NCI-H82 treated with DMSO at 0.1 percent for 48 hours (cell line): ENCODE measurements around the gene HMGCR.

Experiments
- DNase-seq: peaks from one replicate; lab custom pipeline; 2025; ENCODE audit not compliant: unreplicated experiment; lab: John Stamatoyannopoulos, UW

HMGCR gene

GRCh38 chr5:75380099-75380498 is 43.1 kb downstream of the HMGCR start:
- DNase-seq: no peak

- DNase-seq: no peak
Observed at GRCh38 chr5:75381456-75381855, 44.4 kb downstream of the HMGCR start.

GRCh38 chr5:75384218-75384617 is 47.2 kb downstream of the HMGCR start:
- no peak for DNase-seq

GRCh38 chr5:75387806-75388205 is 50.8 kb downstream of the HMGCR start:
- DNase-seq: no peak

GRCh38 chr5:75389430-75389829 is 52.4 kb downstream of the HMGCR start:
- no peak for DNase-seq

- DNase-seq: no peak
Observed at GRCh38 chr5:75395277-75395676, 58.3 kb downstream of the HMGCR start.

GRCh38 chr5:75405296-75405695 is 68.3 kb downstream of the HMGCR start:
- DNase-seq: no peak
